ENCODE data around the gene FBLN7.

Gene FBLN7

GRCh38 chr2:112183327-112184025, 45.3 kb downstream of the FBLN7 start:
- DNase-seq (ENCODE audit: insufficient read length, low spot score), result no peak
- FAIRE-seq, result no peak
- no peak for TF ChIP-seq CTCF (IDR thresholded peaks at IDR 0.05; ENCODE audit: insufficient read depth, missing control alignments)

- no peak for DNase-seq (ENCODE audit: insufficient read length, low spot score)
- TF ChIP-seq CTCF (IDR thresholded peaks at IDR 0.05; ENCODE audit: insufficient read depth, missing control alignments), result no peak
These were observed 45.9 kb downstream of the FBLN7 start for GRCh38 chr2:112184121-112184520.

GRCh38 chr2:112185131-112185530, 46.9 kb downstream of the FBLN7 start:
- FAIRE-seq, result no peak
- no peak for DNase-seq (ENCODE audit: insufficient read length, low spot score)
- TF ChIP-seq CTCF (IDR thresholded peaks at IDR 0.05; ENCODE audit: insufficient read depth, missing control alignments), result no peak

More at GRCh38 chr2:112184121-112184520, 45.9 kb downstream of the FBLN7 start:
- no peak for FAIRE-seq

- TF ChIP-seq CTCF (IDR thresholded peaks at IDR 0.05; ENCODE audit: insufficient read depth, missing control alignments), result no peak
- FAIRE-seq (no peak), DNase-seq (ENCODE audit: insufficient read length, low spot score) (no peak)
These were observed 49.0 kb downstream of the FBLN7 start for GRCh38 chr2:112187046-112187715.

GRCh38 chr2:112187805-112188596, 49.8 kb downstream of the FBLN7 start:
- no peak for FAIRE-seq
- no peak for TF ChIP-seq CTCF (IDR thresholded peaks at IDR 0.05; ENCODE audit: insufficient read depth, missing control alignments)
- no peak for DNase-seq (ENCODE audit: insufficient read length, low spot score)

- no peak for FAIRE-seq
- no peak for DNase-seq (ENCODE audit: insufficient read length, low spot score)
- no peak for TF ChIP-seq CTCF (IDR thresholded peaks at IDR 0.05; ENCODE audit: insufficient read depth, missing control alignments)
These were observed 50.9 kb downstream of the FBLN7 start for GRCh38 chr2:112189001-112189556.
